Fibroblast of mammary gland (primary cell): ENCODE measurements around the gene GOLGA5.
A peak's percentile ranks its signal among the peaks of the same experiment; 100 is the strongest.

ENCODE experiments used
- DNase-seq: peaks from one replicate; pipeline ENCODE4 v3.0.0-alpha.2; 2010; ENCODE audit warnings: low read depth
- H3K4me3 ChIP-seq: 2 replicates; pipeline ENCODE4 v1.5.1; 2011; ENCODE audit warnings: low read depth, mild to moderate bottlenecking, low read length, moderate library complexity; ENCODE audit not compliant: control insufficient read depth
- CTCF ChIP-seq: conservative IDR thresholded peaks from 2 replicates; pipeline ENCODE4 v1.5.1; 2011; ENCODE audit warnings: low read depth, low read length, inconsistent platforms; ENCODE audit not compliant: control insufficient read depth, insufficient read depth

Gene GOLGA5

DNA sequence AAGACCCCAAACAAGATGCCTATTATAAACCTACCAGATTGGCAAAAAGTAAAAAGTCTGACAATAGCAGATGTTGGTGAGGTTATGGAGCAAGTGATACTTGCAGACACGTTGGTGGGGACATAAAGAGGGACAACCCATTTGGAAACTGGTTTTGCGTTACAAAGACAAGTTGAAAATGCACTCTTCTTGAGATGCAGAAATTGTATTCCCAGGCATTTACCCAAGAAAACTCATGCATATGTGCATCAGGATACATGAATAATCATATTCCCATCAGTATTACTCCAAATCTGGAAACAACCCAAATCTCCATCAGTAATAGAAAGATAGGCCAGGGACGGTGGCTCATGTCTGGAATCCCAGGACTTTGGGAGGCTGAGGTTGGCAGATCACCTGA lies 12.8 kb upstream of the GOLGA5 start:
- peak; percentile 35 for DNase-seq
- H3K4me3 ChIP-seq, result no peak overlapping the region
- no peak for TF ChIP-seq CTCF

GRCh38 chr14:92783813-92784431 lies 10.2 kb upstream of the GOLGA5 start:
- no peak overlapping the region for H3K4me3 ChIP-seq
- peak; percentile 76 for DNase-seq
- peak; percentile 62 for TF ChIP-seq CTCF

- H3K4me3 ChIP-seq, result no peak overlapping the region
- peak; percentile 86 for DNase-seq
- TF ChIP-seq CTCF, result peak; percentile 29
Observed at GRCh38 chr14:92785667-92786426, 8.3 kb upstream of the GOLGA5 start.

DNA sequence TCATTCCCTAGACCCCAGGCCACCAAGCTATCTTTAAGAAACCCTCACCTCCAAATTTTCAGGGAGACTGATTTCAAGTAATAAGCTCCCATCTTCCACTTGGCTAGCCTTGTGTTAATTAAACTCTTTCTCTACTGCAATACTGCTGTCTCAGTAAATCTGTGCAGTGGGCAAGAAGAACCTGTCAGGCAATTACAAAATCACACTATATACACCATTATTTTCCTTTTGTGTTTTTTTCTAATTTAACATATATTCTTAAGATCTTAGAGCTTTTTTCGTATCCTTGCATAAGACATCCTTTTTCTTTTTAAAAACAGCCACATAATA lies 7.7 kb upstream of the GOLGA5 start:
- DNase-seq, result no peak
- H3K4me3 ChIP-seq, result no peak overlapping the region
- no peak for TF ChIP-seq CTCF

DNA sequence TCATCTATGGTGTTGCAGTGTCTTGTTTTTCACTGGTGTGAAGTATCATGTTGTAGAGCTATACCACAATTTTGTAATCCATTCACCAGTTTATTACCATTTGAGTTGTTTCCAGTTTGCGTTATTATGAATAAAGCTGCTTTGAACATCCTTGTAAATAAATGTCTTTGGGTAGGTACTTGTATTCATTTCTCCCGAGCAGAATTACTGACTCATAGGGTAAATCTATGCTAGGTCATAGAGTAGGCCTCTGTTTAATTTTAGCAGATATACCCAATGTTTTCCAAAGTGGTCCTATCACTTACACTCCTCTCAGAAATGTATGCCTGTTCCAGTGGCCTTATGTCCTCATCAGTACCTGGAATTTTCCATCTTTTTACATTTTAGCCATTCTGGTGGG lies 6.6 kb upstream of the GOLGA5 start:
- H3K4me3 ChIP-seq, result no peak overlapping the region
- no peak for TF ChIP-seq CTCF
- DNase-seq, result no peak

- DNase-seq, result peak; percentile 24
- no peak for TF ChIP-seq CTCF
- no peak overlapping the region for H3K4me3 ChIP-seq
Observed at GRCh38 chr14:92789457-92790089, 4.5 kb upstream of the GOLGA5 start.
